Measurements from ENCODE around the gene PROX1.

PROX1 gene

DNA sequence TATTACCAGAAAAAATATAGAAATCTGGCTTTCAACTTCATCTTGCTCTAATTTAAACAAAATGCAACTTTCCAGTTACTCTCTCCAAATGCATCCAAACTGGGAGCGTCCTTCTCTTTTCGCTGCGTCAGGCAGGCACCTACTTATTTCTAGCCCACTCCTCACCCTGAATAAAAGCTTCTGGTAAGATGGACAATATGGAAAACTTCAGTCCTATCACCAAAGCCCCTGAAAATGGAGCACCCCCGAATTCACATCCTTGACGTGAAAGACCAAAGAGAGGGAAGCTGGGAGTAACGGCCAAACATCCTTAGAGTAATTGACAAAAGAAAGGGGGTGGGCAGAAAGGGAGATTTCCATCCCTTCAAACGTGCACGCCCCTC, 5.5 kb upstream of the PROX1 start:
- DNase-seq, result no peak

DNA sequence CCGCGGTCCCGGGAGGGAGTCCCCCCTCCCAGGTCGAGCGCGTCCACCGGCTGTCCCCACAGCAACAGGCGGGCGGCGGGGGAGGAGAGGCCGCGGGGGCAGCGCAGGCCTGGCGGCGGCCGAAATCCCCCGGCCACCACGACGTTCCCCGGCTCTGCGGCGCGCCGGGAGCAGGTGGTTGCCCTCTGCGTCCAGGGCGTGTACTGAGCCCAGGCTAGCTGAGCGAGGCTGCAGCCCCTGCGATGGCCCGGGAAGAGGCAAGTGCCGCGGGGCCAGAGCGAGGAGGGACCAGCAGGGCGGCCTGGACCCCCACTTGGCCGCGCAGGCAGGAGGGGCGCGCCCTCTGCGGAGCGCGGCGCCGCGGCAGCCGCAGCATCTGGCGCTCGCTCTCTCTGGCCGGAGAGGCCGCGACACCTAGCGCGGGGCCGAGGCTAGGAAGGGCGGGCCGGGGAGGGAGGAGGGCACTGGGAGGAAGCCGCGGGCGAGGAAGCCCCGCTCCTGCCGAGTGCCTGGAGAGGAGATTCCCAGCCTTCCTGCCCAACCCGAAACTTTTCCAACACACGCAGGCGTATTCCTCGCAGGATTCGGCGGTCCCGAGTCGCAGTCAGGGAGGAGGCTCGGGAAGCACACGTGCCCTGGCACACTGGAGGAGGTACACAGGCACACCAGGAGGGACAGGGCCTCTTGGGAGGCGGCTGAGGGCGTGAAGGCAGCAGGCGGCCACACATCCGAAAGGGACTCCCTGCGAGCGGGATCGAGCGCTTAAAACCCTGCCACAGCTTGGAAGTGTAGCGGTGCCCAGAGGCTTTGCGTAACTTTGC, 4.9 kb upstream of the PROX1 start:
- DNase-seq, result peak; percentile 47

DNA sequence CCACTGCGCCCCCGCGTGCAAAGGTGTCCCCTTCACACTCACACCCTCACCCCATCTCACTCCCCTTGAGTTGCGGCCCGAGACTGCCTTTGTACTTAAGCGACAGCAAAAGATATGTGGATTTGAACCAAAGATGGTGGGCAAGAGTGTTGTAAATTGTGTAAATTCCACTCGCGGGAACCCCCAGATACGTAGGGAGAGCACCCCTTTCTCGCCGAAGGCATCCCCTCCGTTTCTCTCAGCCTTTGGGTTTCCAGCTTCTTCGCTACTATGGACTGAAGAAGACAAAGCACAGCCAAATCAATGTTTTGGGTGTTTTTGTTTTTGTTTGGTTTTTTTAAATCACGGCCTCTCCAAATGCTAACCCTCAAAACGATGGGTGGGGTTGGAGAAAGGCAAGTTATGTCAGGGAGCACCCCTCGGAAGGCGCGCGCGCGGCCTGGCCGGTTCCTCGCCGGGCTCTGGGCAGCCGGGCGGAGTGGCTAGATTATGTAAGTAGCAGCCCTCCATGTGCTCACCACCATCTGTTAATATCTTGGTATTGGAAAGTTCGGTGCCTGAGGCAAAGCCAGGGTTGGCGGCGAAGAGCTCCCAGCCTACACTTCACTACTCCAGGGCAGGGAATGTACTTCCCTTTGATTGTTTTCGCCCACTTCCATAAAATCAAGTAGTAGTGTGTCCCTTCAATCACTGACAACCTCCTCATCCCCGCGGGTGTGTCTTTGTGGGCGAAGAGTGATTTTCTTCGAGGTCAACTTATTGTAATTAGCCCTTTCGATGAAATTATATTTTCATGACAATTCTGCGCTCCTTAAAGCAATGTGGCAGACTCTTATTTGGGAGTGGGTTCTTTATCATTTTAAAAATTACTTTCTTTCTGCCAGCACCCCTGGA, 4.0 kb upstream of the PROX1 start:
- DNase-seq, result no peak

DNA sequence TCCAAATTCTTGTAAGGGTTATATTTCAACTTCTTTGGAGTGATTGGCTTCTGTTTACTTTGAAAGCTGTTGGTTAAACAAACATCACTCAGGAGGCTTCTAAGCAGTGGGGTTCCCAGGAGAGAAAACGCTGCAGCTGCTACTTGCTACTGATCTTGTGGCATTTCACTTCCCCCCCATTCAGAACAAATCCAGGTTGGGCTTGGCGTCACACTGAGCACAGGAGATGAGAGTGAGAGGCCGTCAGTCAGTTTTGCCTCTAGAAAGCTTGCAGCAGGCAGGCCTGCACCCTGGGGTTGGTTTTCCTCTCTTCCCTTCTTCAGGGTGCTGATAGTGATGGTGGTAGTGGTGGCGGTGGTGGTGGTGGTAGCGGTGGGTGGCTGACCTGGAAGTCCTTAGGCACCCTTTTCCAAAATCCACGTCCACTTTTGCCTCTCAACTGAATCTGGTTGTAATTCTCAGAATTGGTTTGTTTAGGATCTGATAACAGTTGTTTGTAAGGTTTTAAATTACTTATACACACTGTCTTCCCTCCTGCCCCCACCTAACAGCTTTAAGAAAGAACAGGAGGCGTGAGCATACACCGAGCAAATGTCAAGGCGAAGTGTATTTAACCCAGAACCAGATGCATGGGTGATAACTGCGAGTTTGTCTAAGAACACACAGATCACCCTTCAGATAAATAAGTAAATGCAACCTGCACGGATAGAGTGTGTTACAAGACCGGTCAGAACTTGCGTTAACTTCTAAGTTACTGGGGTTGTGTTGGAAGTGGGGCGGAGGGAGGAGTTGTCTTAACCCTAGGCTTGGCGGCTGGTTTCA, 3.2 kb upstream of the PROX1 start:
- DNase-seq, result no peak

DNA sequence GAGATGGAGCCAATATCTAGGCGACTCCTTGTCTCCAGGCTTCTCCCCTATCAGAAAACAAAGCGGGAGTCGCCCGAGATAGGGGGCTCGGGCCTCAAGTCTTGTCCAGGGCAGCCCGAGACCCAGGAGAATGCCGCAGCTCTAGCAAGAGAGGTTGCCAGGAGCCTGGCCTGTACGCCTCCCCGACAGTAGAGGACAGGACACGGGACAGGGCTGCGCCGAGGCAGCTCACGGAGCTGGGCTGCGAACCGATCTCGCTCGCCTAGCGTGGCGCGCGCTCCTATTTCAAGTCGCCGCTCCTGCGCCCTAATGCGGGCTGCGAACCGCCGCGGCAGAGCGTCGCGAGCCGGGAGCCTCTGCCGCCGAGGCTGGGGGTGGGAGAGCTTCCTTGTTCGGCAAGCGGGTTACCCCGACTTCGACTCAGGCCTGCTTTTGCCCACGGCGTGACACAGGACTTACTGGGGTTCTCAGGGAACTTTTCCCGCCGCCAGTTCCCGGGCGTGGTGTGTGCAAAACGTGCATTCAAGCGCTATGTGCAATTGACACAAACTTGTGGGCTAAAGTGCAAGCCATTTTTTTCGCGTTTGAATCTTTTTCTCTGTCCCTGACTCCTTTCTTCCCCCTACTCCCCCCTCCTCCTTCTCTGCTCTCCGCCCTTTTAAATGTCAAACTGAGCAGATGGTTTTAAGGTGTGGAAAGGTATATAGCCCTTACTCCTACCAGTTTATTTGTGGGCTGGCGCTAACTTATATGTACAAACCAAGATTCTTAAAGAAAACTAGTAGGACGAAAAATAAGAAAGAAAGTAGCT, 2.4 kb upstream of the PROX1 start:
- no peak for DNase-seq

DNA sequence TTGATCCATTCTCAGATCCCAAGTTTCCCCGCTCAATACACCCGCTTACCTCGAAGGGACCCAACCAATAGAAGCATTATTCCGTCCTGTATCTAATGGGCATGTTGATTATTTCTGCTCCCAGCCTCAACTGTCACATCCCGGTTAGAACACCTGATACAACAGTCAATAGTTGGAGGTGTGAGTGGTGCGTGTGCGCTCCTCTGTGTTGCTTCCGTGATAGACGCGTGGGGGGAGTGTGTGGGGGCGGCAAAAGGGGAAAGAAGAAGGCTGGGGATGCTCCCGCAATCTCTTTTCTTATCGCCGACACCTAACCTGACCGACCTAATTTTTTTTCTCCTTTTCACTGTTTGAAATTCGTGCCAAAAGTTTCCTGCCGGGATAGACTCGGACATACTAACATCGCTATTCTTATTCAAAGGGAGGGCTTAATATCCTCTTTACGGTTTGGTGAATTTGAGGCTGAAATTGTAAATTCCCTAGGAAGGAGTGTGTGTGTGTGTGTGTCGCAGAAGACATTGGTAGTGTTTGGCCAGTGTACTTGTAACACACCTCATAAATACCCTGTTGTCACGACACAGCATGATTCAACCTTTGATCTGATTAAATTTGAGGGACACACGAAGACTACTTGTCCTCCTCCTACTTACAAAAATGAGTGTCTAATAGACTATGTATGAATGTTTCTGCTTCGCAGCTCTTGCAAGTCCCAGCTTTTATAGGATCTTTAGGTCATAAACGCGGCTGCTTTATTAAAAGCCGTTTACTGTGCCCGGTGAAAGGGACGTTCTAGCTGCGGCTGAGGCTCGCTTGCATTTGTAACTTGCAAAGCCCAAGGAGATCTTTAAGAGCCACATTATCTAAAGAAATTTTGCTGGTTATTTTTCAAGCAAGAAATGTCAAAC, 1.5 kb upstream of the PROX1 start:
- DNase-seq, result no peak

DNA sequence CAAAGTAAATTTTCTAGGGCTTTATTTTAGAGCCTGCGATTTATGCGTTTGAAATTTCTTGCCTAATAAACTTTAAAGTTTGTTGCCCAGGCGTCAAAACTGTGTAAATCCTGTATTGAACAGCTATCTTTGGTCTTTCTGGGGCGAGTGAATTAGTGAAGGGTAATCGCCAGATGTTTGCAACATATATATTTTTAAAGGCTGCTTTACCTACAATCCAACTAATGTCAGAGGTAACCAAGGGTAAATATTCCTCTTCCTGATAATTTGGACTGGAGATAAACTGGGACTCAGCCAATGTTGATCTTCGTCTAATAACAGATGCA, 885 bp upstream of the PROX1 start:
- DNase-seq, result no peak

DNA sequence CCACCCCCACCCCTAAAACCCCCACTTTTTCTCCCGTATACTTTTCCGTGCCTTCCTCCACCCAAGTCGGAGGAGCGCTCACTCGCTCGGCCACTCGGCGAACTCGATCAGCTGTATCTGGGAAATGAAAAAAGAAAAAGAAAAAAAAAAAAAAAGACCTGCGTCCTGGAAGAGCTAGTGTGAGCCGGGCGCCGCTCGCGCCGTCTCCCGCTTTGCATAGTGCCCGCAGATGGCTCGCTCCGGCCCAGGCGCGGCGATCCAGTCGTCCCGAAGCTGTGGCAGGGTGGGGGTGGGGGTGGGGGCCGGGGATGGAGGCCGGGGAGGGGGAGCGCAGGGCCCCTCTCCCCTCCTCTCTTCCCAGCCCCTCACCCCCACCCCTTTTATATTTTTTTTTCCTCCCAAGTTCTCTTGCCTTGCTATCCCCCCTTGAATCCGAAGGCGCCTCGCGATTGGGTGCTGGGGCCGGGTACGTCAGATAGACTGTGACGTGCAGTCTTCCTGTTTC, 299 bp upstream of the PROX1 start:
- DNase-seq, result peak; percentile 60

DNA sequence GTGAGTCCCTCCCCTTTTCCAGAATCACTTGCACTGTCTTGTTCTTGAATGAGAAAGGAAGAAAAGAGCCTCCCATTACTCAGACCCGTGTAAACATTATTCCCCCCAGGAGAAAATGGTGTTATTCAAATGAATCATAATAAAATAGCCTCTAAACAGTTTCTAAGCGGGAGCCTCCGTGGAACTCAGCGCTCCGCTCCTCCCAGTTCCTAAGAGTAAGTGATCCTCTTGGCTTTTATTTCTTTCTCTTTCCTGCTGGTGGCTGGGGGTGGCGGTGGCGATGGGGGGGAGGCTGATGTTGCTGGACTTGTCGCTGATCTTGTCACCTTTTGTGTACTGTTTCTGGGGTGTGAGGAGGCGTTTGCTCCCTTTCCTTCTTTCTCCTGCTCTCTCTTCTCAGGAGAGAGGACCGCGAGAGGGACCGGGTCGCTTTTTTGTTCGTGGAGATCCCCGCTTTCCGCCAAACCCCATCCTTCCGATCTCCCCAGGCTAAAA, 781 bp downstream of the PROX1 start:
- DNase-seq, result peak; percentile 67

DNA sequence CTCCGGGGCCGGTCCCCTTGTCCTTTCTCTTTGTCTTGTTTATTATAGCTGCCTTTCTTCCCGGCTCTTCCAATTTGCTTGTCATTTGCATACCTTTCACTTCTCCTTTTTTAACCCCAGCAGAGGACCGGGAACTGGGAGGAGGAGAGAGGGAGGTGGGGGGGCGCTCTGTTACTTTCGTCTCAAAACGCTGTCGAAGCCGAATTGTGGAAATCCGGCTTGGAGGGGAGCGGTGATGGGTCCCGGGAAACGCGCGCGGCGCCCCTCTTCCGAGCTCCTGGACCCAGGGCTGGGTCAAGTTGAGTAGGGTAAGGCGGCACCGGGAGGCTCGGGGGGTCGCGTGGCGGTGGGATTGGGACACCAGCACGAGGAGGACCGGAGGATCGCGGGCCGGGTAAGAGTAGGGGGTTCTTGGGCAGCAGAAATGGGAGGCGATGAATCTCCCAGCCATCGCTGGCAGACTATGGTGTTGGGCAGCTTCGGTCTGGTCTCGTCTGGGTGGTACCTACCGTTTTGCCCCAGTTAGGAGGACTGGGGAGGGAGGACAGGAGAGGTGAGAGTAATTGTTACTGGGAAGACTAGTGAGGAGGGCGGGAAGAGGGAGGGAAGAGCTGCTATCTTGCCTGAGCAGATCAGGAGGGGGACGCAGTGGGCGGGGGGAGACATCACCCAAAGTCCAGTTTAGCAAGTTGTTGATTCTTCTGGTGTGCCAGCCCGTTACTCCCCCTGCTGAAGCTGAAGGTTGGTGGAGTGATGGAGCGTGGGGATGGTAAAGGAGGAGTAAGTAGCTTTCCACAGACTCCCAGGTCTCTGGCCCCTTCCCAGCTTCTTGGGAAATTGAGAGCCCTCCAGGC, 1.5 kb downstream of the PROX1 start:
- peak; percentile 33 for DNase-seq

DNA sequence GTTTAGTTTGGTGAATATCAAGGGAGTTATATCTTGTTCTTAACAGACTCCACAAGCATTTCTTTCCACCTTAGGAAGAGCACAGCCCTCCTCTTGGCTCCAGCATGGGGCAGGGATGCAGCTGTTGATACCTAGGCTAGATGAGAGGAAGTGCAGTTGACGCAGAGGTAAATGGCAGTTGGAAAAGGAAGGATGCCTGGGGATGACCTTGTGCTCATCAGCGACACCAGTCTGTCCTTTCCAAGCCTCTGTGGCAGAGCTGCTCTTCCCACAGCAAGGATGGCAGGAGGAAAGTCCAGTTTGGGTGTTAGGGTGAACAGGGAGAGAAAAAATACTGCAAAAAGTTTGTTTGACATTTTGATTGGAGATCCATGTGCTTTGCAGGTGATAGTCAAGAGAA, 6.2 kb downstream of the PROX1 start:
- DNase-seq, result no peak

DNA sequence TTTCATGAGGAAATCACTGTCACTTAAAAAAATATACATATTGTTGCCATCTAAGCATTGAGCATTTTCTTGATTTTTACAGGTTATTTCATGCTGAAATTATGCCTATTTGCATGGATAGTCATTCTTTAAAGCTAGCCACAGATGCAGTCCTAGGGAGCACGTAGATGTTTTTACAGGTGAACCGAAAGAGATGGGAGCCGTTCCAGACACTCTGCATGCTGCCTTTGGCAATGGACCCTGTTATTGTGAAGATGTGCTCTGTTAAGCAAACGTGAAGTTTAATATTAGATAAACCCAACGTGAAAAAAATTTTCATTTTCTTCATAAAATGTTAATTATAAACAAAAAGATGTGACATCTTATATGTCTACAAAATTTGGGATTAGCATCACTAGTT, 7.1 kb downstream of the PROX1 start:
- no peak for DNase-seq

DNA sequence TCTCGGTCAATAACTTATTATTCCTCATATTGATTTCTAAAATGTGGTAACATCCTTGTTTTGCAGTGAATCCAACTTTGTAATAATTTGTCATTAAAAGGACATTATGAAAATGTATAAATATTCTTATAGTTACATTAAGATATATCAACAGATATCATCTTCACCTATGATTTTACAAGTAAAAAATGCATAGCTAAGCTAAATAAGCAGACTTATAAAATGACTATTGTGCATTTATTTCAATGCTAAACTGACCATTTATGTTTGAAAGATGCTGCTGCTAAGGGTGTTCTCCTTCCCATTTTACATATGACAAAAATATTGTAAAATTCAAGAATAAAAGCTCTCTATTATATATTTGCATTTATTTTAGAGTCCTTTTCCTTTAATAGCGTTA, 7.8 kb downstream of the PROX1 start:
- no peak for DNase-seq

DNA sequence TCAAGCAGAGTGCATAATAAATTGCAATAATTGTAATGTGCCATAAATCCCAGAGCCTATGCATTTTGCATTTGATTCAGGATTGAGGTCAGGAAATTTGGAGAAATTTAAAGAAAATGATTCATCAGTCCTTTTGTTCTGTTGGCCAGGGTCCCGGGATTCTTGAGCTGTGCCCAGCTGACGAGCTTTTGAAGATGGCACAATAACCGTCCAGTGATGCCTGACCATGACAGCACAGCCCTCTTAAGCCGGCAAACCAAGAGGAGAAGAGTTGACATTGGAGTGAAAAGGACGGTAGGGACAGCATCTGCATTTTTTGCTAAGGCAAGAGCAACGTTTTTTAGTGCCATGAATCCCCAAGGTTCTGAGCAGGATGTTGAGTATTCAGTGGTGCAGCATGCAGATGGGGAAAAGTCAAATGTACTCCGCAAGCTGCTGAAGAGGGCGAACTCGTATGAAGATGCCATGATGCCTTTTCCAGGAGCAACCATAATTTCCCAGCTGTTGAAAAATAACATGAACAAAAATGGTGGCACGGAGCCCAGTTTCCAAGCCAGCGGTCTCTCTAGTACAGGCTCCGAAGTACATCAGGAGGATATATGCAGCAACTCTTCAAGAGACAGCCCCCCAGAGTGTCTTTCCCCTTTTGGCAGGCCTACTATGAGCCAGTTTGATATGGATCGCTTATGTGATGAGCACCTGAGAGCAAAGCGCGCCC, 8.7 kb downstream of the PROX1 start:
- DNase-seq, result peak; percentile 52

DNA sequence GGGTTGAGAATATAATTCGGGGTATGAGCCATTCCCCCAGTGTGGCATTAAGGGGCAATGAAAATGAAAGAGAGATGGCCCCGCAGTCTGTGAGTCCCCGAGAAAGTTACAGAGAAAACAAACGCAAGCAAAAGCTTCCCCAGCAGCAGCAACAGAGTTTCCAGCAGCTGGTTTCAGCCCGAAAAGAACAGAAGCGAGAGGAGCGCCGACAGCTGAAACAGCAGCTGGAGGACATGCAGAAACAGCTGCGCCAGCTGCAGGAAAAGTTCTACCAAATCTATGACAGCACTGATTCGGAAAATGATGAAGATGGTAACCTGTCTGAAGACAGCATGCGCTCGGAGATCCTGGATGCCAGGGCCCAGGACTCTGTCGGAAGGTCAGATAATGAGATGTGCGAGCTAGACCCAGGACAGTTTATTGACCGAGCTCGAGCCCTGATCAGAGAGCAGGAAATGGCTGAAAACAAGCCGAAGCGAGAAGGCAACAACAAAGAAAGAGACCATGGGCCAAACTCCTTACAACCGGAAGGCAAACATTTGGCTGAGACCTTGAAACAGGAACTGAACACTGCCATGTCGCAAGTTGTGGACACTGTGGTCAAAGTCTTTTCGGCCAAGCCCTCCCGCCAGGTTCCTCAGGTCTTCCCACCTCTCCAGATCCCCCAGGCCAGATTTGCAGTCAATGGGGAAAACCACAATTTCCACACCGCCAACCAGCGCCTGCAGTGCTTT, 9.4 kb downstream of the PROX1 start:
- DNase-seq, result peak; percentile 42

DNA sequence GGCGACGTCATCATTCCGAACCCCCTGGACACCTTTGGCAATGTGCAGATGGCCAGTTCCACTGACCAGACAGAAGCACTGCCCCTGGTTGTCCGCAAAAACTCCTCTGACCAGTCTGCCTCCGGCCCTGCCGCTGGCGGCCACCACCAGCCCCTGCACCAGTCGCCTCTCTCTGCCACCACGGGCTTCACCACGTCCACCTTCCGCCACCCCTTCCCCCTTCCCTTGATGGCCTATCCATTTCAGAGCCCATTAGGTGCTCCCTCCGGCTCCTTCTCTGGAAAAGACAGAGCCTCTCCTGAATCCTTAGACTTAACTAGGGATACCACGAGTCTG, 10.0 kb downstream of the PROX1 start:
- DNase-seq, result no peak

DNA sequence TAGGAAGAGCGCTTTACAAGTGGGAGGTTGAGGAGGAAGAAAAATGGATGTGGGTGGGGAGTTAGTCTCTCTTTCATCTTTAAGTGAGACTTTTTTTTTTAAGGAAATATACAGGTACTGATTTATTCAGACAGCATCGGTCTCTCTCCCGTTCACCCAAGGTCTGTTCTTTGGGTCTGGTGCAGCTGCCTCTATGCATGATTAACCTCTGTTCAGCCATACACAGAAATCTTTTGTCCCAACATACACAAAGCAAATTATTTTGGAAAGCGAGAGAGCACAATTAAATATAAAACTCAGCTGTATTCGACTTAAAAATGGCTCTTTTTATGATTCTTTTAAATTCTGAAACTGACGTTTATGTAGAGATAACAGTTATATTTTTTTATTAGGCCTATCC, 11.0 kb downstream of the PROX1 start:
- DNase-seq, result no peak

DNA sequence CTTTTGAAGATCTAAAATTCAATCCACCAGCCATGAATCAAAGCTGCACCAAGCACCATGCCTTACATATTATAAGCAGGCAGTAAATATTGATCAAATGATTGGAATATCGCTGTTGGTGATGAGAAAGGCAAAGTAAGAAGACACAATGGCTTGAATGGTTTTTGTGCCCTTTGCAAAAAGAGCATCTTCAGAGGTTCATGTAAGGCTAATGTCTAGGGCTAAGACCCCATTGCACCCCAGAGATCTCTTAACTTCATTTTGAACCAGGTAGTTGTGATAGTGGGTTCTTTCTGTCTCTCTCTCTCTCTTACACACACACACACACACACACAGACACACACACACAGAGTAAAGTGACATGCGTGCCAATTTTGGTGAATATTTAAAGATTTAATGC, 12.0 kb downstream of the PROX1 start:
- no peak for DNase-seq

DNA sequence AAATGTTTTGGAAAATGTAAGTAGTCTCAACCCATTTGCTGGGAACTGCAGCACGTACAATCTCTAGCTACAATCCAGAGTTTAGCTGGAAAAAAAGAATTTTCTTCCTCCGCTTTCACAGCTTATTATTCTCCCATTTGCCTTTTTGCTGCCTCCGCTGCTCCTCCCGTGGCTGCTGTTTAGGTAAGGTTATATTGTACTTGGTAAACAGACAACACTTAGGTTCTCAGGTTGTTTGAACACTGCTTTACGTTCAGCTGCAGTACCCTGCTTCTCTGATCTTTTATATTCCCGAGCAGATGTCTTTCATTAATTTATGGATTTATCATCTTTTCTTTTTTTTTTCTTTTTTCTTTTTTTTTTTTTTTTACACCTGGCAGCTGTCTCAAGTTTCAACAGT, 14.3 kb downstream of the PROX1 start:
- no peak for DNase-seq

Measured in midbrain (tissue), 1 donor.